T-helper 2 cell treated with Interferon-gamma antibody and Interleukin-4, amounts not matched to agents 100 ng/mL and 5 ng/mL, for 36 hours (primary cell): ENCODE data around the gene ALKAL2. TPM values are rescaled to one million over a fixed set of nuclear protein-coding genes. Genes with fewer than 3 reads are reported as not detected.

Source experiments
- intact Hi-C: fragments of 100-400 bp; cut with micrococcal nuclease; formaldehyde crosslinking; loops from one replicate; pipeline ENCODE4 v1.15.1; 2023
- total RNA-seq: library from RNA; stranded (reverse); gene quantifications from 2 replicates; pipeline ENCODE4 v1.2.3, GENCODE V29; 2022

Gene ALKAL2
- total RNA-seq, 1 donor from 2014 or later: 0.80 TPM

- intact Hi-C loops: no loop called here
Observed at GRCh38 chr2:271917-272316, 16.0 kb downstream of the ALKAL2 start.

DNA sequence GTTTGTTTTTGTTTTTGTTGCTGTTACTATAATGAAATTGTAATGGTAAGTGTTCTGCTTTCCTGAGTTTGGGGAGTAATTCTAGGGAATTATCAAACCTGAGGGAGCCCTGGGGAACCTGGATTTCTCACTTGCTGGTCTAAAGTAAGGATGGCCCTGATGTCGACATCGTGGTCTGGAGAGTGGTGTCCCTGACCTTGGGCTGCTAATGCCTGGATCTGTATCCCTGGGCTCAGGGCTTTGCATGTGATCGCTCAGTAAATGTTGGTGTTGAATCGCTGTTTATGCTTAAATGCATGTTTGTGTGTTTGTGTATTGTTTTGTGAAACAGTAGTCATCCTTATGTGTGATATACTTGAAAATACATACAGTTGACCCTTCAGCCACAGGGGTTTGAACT is 17.0 kb downstream of the ALKAL2 start:
- intact Hi-C loops: no loop called here

DNA sequence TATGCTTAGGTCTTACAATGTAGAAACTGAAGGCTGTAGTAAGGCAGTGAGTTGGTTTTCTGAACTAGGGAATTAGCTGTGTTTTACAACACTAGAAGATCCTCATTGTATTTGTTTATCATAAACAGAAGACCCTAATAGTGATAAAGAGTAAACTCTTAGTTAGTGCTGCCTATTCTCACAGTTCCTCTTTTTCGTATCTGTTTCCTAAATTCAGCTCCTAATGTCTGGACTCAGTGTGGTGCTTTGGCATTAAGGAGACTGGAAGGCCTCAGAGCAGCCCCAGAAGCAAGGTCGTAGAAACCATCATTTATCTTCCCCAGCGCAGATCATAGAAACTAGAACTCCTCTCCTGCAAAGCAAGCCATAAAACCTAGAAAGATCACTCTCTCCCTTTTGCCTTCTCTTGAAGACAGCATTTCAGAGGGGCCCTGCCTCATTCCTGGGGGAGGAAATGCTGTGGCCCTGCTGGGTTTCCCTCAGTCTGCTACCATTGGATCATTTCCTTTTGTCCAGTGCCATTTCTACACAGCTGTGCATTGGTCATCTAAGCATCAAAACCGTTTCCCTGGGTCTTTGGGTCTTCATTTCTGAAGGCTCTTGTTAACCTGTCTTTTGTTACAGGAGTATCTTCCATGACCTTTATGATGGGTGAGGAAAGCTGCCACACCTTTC is 18.4 kb downstream of the ALKAL2 start:
- intact Hi-C loops: no loop called here

DNA sequence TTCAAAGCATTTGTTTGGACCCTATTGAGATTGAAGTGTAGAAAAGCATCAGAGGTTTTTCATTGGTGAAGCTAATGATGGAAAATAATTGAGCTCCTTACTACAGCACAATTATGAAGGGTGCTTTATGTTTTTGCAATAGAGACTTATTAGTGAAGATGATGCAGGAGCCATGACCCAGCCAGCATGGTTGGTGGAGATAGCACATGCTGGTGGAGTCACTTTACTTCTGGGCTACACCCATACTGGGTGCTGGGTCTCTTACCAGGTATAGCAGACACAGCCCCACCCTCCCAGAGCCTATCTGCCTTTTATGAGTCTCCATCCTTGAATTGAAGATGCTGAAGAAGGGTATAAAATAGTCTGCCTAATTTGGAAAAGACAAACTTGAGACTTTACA is 19.6 kb downstream of the ALKAL2 start:
- intact Hi-C loops: no loop called here

GRCh38 chr2:264493-265468 is 23.1 kb downstream of the ALKAL2 start, which contains the start of gene ACP1:
ACP1 (plus strand) TSS chr2:264947; CDS start chr2:264965, 18 bp downstream.
- intact Hi-C loops: loop anchor here (1.0 to 5.0 kb wide), 3 partner anchors 22 to 413 kb away; partner anchors contain the start of gene TMEM18

DNA sequence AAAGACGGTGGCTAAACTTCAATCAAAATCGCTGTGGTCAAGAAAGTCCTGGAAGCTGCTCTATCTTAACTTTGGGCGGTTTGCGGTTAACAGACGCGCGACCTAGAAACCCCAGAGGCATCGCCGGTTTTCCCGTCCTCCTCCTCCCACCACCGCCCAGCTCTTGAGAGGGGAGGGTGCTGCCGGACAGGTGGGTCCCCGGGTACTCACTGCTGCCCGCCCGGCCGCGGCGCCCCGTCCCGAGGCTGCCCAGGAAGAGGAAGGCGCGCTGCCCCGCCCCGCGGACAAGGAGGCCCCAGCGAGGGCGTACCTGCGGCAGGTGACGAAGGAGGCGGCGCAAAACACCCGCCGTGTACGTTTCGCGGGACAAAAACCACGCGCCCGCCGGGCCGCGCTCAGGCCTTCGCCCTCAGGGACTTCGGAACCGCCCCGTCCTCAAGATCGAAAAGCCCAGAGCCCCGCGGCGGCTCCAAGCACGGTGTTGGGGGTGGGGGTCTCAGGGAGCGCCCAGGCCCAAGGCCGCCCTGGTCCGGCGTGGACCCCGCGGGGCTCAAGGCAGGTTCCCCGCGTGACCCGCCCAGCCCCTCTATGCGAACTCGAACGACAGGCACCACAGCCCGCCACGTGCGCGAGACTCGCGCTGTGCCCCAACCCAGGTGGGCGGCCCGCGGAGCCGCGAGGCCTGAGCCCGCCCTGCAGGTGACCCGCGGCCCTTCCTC is 24.0 kb downstream of the ALKAL2 start, which contains the start of gene SH3YL1:
SH3YL1 (minus strand) TSS at position 259 of the 719 bp plus-strand sequence; CDS start at position 211, 48 bp downstream.
- intact Hi-C loops: loop anchor here (1.0 to 5.0 kb wide), 3 partner anchors 23 to 413 kb away; partner anchors contain the start of gene TMEM18

DNA sequence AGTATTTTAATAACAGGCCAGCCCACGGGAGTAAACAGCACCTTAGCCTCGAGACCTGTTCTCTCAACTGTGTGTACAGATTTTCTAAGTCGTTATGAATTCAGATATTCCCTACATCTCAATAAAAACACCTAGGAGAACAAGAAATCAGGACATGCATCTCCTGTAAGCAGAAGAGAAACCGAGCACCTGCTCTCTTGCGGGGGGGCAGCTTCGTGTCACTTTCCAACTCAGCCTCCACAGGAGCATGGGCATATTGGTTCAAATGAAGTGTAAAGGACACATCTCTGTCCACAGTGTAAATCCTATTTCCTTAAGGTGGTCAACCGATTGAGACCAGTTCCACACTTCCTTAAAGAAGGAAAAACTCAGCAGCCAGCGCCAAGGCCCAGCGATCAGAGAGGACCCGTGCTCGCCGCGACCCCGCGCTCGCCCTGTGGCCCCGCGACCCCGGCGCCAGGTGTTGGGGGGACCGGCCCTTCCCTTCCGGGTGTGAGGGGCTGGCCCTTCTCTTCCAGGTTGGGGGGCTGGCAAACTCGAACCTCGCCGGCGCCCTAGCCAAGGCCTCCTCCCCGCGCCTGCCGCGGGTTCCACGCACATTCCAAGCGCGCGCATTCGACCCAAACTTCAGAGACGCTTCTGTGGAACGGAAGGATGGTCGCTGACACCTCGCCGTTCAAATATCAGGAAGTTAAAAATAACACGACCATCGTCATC is 24.7 kb downstream of the ALKAL2 start:
- intact Hi-C loops: loop anchor here (5.0 kb wide), 1 partner anchor 129 kb away; no protein-coding TSS in a partner anchor

DNA sequence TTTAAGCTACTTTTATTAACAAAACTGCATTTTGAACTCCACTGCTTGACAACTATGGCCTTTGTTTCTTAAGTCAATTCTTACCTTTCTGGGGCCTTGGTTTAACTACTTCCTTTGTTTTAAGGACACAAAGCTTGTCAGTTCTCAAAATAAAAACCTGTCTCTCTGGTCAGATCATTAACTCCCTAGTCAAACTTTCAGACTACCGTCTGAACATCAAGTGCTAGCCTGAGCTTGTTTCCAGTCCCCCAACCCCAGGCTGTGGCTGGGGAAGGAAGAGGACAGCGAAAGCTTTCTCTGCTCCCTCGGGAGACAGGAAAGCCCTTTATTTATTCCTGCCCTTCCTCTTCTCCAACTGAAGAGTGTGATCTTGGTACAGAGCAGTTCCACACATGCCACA is 25.8 kb downstream of the ALKAL2 start:
- intact Hi-C loops: loop anchor here (5.0 kb wide), 1 partner anchor 130 kb away; no protein-coding TSS in a partner anchor

DNA sequence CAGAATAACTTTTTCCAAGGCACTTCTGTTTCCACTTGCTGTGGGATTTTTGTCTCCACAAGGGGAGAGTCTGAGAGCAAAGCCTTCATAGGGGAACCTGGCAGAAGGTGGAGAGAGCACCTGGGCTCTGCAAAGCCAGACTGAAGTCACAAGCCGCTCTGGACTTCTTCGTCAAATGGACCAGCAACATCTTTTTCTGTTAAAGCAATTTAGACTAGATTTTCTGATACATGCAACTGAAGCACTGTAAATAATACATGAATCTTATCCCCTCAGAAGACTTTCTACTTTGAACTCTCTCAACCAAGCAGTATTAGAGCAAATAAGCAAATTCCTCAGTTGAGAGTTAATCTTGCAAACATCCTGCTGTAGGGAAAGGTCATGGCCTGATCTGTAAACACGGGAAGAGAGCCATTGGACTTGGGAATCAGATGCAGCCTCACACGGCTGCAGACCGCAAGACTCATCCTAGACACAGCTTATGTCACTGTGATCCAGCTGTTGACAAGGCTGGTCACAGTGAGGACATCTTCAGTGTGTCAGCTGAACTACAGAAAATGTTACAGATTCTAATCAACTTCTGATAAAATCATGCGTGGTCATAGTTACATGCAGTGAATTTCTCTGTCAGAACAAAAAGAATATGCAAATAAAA is 27.3 kb downstream of the ALKAL2 start:
- intact Hi-C loops: loop anchor here (5.0 kb wide), 1 partner anchor 132 kb away; no protein-coding TSS in a partner anchor

DNA sequence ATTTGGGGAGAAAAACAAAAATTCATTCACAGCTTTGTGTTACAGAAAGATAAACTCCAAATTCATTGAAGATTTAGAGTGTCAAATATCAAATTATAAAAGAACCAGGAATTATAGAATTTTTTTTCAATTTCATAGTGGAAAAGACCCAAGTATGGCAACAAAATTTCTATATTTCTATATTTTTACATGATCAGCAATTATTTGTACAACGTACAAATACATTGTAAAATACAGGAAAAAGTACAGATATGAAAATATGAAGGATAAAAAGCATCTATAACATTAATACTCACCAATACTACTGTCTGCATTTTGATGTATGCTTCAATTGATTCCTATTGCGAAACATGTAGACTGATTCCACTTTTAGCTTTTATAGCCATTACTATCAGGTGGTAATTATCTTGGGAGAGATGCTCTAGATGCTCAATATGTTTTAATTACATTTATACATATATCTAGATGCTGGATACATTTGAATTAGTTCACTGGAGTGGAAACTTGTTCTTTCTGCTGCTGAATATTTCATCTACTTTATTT is 28.0 kb downstream of the ALKAL2 start:
- intact Hi-C loops: loop anchor here (5.0 kb wide), 1 partner anchor 132 kb away; no protein-coding TSS in a partner anchor

DNA sequence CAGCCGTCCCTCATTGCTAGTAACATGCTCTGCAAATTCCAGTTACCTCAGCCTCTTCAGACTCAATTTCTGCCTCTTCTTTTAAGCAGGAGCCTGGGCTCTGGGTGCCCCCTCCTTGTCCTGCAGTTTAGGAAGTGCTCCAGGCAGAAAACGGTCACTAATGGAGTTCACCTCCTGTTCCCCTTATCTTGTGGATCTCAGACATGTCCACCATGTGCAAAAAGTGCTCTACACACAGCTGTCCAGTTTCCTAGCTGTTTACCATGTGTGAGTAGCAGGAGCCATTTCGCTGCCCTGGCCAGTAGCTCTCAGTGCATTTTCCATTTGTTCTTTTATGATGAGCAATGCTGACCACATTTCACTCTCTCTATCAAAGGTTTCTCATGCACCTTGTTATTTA is 29.0 kb downstream of the ALKAL2 start:
- intact Hi-C loops: no loop called here

- intact Hi-C loops: no loop called here
Observed at GRCh38 chr2:257842-258241, 30.0 kb downstream of the ALKAL2 start.

DNA sequence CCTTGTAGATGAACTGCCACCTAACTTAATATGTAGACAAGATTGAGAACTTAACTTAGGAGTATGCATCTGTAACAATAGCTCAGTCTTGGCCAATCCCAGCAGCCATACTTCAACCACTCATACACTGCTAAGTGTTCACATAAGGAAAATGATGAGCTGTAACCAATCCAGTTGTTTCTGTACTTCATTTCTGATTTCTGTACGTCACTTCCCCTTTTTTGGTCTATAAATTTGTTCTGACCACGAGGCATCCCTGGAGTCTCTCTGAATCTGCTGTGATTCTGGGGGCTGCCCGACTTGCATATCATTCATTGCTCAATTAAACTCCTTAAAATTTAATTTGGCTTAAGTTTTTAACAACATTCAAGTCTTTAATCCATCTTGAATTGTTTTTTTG is 30.5 kb downstream of the ALKAL2 start:
- intact Hi-C loops: no loop called here

DNA sequence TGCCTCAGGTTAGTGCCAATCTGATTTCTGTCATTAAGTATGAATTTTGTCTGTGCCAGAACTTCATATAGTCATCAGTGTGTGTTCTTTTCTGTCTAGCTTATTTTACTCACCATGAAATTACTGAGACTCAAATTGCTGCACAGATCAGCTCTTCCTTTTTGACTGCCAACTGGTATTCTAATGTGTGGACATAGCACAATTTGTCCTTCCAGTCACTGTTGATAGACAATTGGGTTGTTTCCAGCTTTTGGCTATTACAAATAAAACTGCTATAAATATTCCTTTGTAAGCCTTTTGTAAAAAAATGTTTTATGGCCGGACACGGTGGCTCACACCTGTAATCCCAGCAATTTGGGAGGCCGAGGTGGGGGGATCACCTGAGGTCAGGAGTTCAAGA is 31.8 kb downstream of the ALKAL2 start:
- intact Hi-C loops: no loop called here

DNA sequence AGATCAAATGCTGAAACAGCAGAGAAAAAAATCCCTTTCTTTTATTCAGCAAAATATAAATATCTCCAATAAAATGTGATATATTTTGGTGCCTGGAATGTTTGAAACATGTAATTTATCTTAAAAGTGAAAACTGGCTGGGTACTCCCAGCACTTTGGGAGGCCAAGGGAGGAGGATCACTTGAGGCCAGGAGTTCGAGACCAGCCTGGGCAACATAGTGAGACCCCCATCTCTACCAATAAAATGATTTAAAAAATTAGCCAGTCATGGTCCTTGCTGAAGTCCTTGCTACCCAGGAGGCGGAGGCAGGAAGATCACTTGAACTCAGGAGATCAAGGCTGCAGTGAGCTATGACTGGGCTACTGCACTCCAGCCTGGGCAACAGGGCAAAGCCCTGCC is 32.7 kb downstream of the ALKAL2 start:
- intact Hi-C loops: no loop called here

DNA sequence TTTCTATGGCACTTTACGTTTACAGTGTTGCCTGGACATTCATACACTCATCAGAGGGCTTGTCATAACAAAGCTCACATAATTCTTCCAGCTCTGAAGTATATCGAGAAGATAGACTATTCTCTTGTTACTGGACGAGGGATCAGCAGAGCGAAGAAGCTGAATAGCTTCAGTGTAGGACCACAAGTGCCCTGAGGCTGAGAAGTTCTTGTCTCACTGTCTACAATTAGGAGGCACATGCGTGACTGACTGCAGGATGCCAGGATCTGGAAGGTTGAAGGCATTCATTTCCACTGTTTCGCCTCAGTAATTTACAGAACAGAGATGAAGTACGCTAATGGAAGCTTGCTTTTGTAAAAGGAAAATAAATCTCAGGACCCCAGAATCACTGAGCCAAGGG is 33.6 kb downstream of the ALKAL2 start:
- intact Hi-C loops: no loop called here

- intact Hi-C loops: no loop called here
Observed at GRCh38 chr2:253202-253638, 34.7 kb downstream of the ALKAL2 start.

DNA sequence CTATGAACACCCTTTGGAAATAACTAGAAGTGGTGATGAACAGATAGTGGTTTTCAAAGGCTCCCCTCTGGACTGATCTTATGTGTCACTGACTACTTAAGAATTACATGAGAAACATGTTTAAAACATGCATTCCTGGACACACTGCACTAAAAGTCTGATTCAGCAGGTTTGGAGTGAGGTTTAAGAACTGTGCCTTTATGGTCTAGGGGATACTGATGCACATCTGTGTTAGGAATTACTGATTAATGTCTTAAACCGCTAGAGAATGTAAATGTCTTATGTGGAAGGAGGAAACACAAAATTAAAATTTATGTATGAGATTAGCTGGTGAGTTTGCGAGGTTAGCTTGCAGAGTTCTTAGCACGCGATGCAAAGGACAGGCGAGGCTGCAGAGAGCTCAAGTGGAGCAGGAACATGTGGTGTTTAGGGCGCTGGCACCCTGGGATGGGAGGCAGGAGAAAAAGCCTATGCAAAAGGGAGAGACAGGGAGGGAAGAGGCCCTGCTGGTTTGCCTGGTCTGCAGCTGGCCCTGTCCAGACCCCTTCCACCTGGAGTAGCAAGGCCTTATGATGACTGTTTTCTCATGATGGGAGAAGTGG is 35.8 kb downstream of the ALKAL2 start:
- intact Hi-C loops: no loop called here

- intact Hi-C loops: loop anchor here (10.0 kb wide), 1 partner anchor 1305 kb away; no protein-coding TSS in a partner anchor
Observed at GRCh38 chr2:249538-250042, 38.3 kb downstream of the ALKAL2 start.
